Stomach (tissue), 4 donors: ENCODE data around the gene R3HDM2.

Experiments used
- CTCF ChIP-seq, 7 experiments: fragments of 450-650 bp in 4 of 7; fragments of 200-600 bp in 3 of 7; sonication (generic) in 3 of 7; IDR thresholded peaks; one replicate each; pipeline ENCODE4 v1.5.1; 2016 to 2019; ENCODE audit warnings: antibody characterized with exemption in 7 of 7, control low read depth in 2 of 7, mild to moderate bottlenecking in 1 of 7
- EP300 ChIP-seq: sonication (generic); formaldehyde crosslinking; IDR thresholded peaks from one replicate; pipeline ENCODE4 v1.6.1; 2017; ENCODE audit warnings: antibody characterized with exemption
- POLR2A ChIP-seq, 4 donors: fragments of 450-650 bp; IDR thresholded peaks; one replicate each; pipeline ENCODE4 v1.6.1; 2016; ENCODE audit warnings: antibody characterized with exemption in 4 of 4, control low read depth in 2 of 4, mild to moderate bottlenecking in 1 of 4, moderate library complexity in 1 of 4
- POLR2AphosphoS5 ChIP-seq, 3 donors: sonication (generic); formaldehyde crosslinking; IDR thresholded peaks; one replicate each; pipeline ENCODE4 v1.6.1; 2016; ENCODE audit warnings: antibody characterized with exemption in 3 of 3

GRCh38 chr12:57476993-57477709, 46.3 kb upstream of the R3HDM2 start:
- TF ChIP-seq CTCF (IDR thresholded peaks at IDR 0.05) = no peak
- TF ChIP-seq POLR2AphosphoS5 (IDR thresholded peaks at IDR 0.05) = no peak
- no peak for TF ChIP-seq POLR2A (IDR thresholded peaks at IDR 0.05)
- TF ChIP-seq EP300 = no peak
